HCT116 (cell line): ENCODE measurements around the gene TEDC2. TPM values are rescaled to one million over a fixed set of nuclear protein-coding genes. Genes with fewer than 3 reads are reported as not detected.

Experiments
- ATAC-seq: fragments of 200-7000 bp; cut with Tn5 transposase; 2 replicates; pipeline ENCODE4 v1.9.1; 2020; ENCODE audit warnings: mild to moderate bottlenecking, moderate library complexity
- BruUV-seq: library from RNA; stranded (reverse); fragments of 400-500 nt; replicated peaks from 2 replicates; lab custom pipeline; 2021; lab: Mats Ljungman, UMichigan
- CTCF ChIA-PET: fragments of 300-600 bp; sonication (Branson Sonifier 250); formaldehyde crosslinking; loops from one replicate; lab custom pipeline; 2021; ENCODE audit warnings: antibody characterized with exemption; lab: Charles Lee
- POLR2A ChIA-PET: fragments of 300-600, 350-600 bp; sonication (Branson Sonifier 250); formaldehyde crosslinking; loops from one replicate; lab custom pipeline; 2021; ENCODE audit warnings: antibody characterized with exemption; lab: Charles Lee
- RAD21 ChIA-PET, 2 experiments: fragments of 300-600 bp; sonication (Branson Sonifier 250); formaldehyde crosslinking; loops; one replicate each; lab custom pipeline; 2023; ENCODE audit warnings: low total read pairs in 2 of 2; ENCODE audit not compliant: uncharacterized antibody in 2 of 2, unreplicated experiment in 2 of 2, low non-redundant PET in 1 of 2; lab: Charles Lee
- DNase-seq: peaks from one replicate; pipeline ENCODE4 v3.0.0-alpha.2; 2010; ENCODE audit warnings: low read depth, low spot score
- H2AFZ ChIP-seq: fragments of 200-600 bp; shearing (Covaris generic), sonication (generic); 2 replicates; pipeline ENCODE4 v1.6.1; 2017; ENCODE audit warnings: low read depth, mixed run types, mixed read lengths, antibody characterized with exemption, low read length; ENCODE audit not compliant: poor library complexity, severe bottlenecking
- H3K27ac ChIP-seq: 2 replicates; pipeline ENCODE4 v1.5.1; 2012; ENCODE audit warnings: low read depth, low read length
- H3K27me3 ChIP-seq: fragments of 200-600 bp; sonication (generic); 2 replicates; pipeline ENCODE4 v1.6.1; 2016; ENCODE audit warnings: mixed run types, low read length, mixed read lengths; ENCODE audit not compliant: insufficient read depth
- H3K36me3 ChIP-seq, 2 experiments: fragments of 200-500 bp in 1 of 2; fragments of 200-600 bp in 1 of 2; sonication (Bioruptor generic) in 1 of 2; sonication (generic) in 1 of 2; 2 replicates each; pipeline versions ENCODE4 v1.5.1 to v1.6.1; 2014 to 2016; ENCODE audit warnings: low read length in 2 of 2, inconsistent platforms in 1 of 2, mixed read lengths in 1 of 2, mixed run types in 1 of 2; ENCODE audit not compliant: insufficient read depth in 2 of 2, control insufficient read depth in 1 of 2
- H3K4me1 ChIP-seq, 2 experiments: fragments of 200-600 bp in 1 of 2; sonication (generic) in 1 of 2; 2 replicates each; pipeline versions ENCODE4 v1.5.1 to v1.6.1; 2012 to 2017; ENCODE audit warnings: low read length in 2 of 2, inconsistent platforms in 1 of 2, mild to moderate bottlenecking in 1 of 2, mixed read lengths in 1 of 2, mixed run types in 1 of 2, moderate library complexity in 1 of 2; ENCODE audit not compliant: insufficient read depth in 2 of 2, control insufficient read depth in 1 of 2
- H3K4me2 ChIP-seq: fragments of 200-600 bp; sonication (generic); 2 replicates; pipeline ENCODE4 v1.6.1; 2017; ENCODE audit warnings: mixed run types, low read length, mixed read lengths
- H3K4me3 ChIP-seq, 2 experiments: fragments of 200-600 bp in 1 of 2; sonication (generic) in 1 of 2; replicated peaks in 1 of 2; 2 replicates each; pipeline ENCODE4 v1.5.1; 2011 to 2016; ENCODE audit warnings: low read length in 2 of 2, control low read depth in 1 of 2, low read depth in 1 of 2, mild to moderate bottlenecking in 1 of 2, mixed read lengths in 1 of 2, mixed run types in 1 of 2
- H3K79me2 ChIP-seq: fragments of 200-600 bp; sonication (generic); 2 replicates; pipeline ENCODE4 v1.6.1; 2017; ENCODE audit warnings: mild to moderate bottlenecking, mixed run types, low read length, moderate library complexity, mixed read lengths; ENCODE audit not compliant: insufficient read depth
- H3K9ac ChIP-seq: fragments of 200-600 bp; sonication (generic); 2 replicates; pipeline ENCODE4 v1.6.1; 2016; ENCODE audit warnings: low read length, mixed read lengths
- H3K9me2 ChIP-seq: fragments of 200-600 bp; sonication (generic), shearing (Covaris generic); 2 replicates; pipeline ENCODE4 v1.6.1; 2017; ENCODE audit warnings: mixed run types, mild to moderate bottlenecking, moderate library complexity; ENCODE audit not compliant: insufficient read depth
- H3K9me3 ChIP-seq, 2 experiments: fragments of 200-500 bp in 1 of 2; fragments of 200-600 bp in 1 of 2; sonication (Bioruptor generic) in 1 of 2; sonication (generic) in 1 of 2; 2 replicates each; pipeline ENCODE4 v1.6.1; 2014 to 2017; ENCODE audit warnings: low read length in 2 of 2, mixed read lengths in 2 of 2, inconsistent platforms in 1 of 2, low read depth in 1 of 2, mild to moderate bottlenecking in 1 of 2, mixed run types in 1 of 2, moderate library complexity in 1 of 2; ENCODE audit not compliant: control insufficient read depth in 1 of 2, insufficient read depth in 1 of 2
- H4K20me1 ChIP-seq: fragments of 200-600 bp; sonication (generic), shearing (Covaris generic); 2 replicates; pipeline ENCODE4 v1.6.1; 2017; ENCODE audit warnings: mixed run types, mild to moderate bottlenecking, moderate library complexity; ENCODE audit not compliant: insufficient read depth
- EGR1 ChIP-seq: IDR thresholded peaks from 2 replicates; pipeline ENCODE4 v1.6.1; 2012; ENCODE audit warnings: low read depth
- ELF1 ChIP-seq: IDR thresholded peaks from 2 replicates; pipeline ENCODE4 v1.6.1; 2012; ENCODE audit warnings: low read depth, borderline replicate concordance
- FOSL1 ChIP-seq: IDR thresholded peaks from 2 replicates; pipeline ENCODE4 v1.6.1; 2012; ENCODE audit warnings: low read depth
- POLR2A ChIP-seq: IDR thresholded peaks from 2 replicates; pipeline ENCODE4 v1.7.0; 2011; ENCODE audit warnings: borderline replicate concordance; ENCODE audit not compliant: insufficient read depth, insufficient read length; ENCODE audit errors: extremely low read depth
- POLR2AphosphoS5 ChIP-seq: IDR thresholded peaks from 2 replicates; pipeline ENCODE4 v1.6.1; 2011; ENCODE audit warnings: mild to moderate bottlenecking, low read depth, low read length, moderate library complexity
- RAD21 ChIP-seq: IDR thresholded peaks from 2 replicates; pipeline ENCODE4 v1.6.1; 2012; ENCODE audit warnings: low read depth, mild to moderate bottlenecking
- SIN3A ChIP-seq: IDR thresholded peaks from 2 replicates; pipeline ENCODE4 v1.6.1; 2012; ENCODE audit warnings: low read depth
- SP1 ChIP-seq: IDR thresholded peaks from 2 replicates; pipeline ENCODE4 v1.6.1; 2012; ENCODE audit warnings: low read depth
- TCF7L2 ChIP-seq: IDR thresholded peaks from 2 replicates; pipeline ENCODE4 v1.7.0; 2011; ENCODE audit warnings: borderline replicate concordance, inconsistent platforms; ENCODE audit not compliant: insufficient read depth, insufficient read length; ENCODE audit errors: extremely low read depth
- ZNF274 ChIP-seq: fragments of 200-500 bp; sonication (Bioruptor generic); IDR thresholded peaks from 2 replicates; pipeline ENCODE4 v1.6.1; 2014; ENCODE audit warnings: mild to moderate bottlenecking, low read depth, low read length, inconsistent platforms
- intact Hi-C: fragments of 100-400 bp; cut with micrococcal nuclease; formaldehyde crosslinking; loops from 2 replicates; pipeline ENCODE4 v1.10.0; 2022
- total RNA-seq: library from RNA; stranded (reverse); gene quantifications from one replicate; pipeline ENCODE4 v1.2.1, GENCODE V29; 2021; ENCODE audit not compliant: unreplicated experiment
- TF ChIP-seq, protein P1 (sequence below): IDR thresholded peaks from 2 replicates; pipeline ENCODE4 v1.6.1; 2012
- TF ChIP-seq, protein P2 (sequence below): IDR thresholded peaks from 2 replicates; pipeline ENCODE4 v1.6.1; 2012; ENCODE audit warnings: low read depth

Gene TEDC2
- total RNA-seq, 1 experiment from 2014 or later, result 26.5 TPM

DNA sequence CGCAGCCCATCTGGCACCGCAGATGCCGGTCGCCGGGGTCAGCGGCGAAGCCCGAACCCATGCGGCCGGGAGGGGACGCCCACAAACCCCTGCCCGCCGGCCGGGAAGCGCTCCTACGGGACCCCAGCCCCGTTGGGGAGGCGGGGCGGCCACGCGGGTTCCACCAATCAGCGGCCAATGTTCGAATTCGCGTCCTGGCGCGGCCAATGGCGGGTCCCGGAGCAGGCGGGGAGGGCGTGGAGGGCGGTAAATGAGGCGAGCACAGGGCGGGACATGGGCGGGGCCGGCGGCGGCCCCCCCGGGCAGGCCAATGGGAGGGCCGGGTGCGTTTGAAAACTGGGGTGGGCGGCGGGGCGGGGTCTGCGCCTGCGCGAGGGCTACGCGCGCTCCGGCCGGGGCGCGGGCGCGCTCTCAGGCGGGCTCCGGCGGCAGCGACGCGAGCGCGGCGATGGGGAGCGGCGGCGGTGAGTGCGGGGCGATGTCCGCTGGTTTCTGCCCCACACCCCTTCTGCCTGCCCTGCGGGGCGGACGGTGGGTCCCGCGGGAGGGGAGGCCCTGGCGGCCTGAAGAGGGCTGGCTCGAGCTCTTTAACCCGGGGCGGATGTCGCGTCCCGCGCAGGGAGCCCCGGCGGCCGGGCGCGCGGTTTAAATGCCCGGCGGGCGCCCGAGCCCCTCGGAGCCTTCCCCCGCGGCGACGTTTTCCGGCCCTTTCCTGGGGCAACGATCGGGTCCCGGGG is 30.7 kb upstream of the TEDC2 start, which contains the start of gene CCNF:
CCNF (plus strand) TSS at position 414 of the 737 bp plus-strand sequence; CDS start at position 449, 35 bp downstream.
- ChIA-PET POLR2A (interaction anchor here (0.8 kb wide), 1 partner anchor 86 kb away, joined by 3 read pairs; no protein-coding TSS in a partner anchor), CTCF (no interaction called here), RAD21 (no interaction called here)
- Histone ChIP-seq H3K4me2 (peak within 1 kb of the TSS; percentile 97), H4K20me1 (no peaks in the 10 kb centered on the region), H3K9ac (peak within 1 kb of the TSS; percentile 96), H3K79me2 (peaks cover 47% of the 10 kb centered on the region), H3K36me3 (peaks cover 17 to 36% of the 10 kb centered on the region in 2 experiments), H2AFZ (no peak within 1 kb of the TSS), H3K27ac (peak within 1 kb of the TSS; percentile 91), H3K27me3 (no peaks in the 10 kb centered on the region), H3K4me1 (peaks cover 12 to 36% of the 10 kb centered on the region in 2 experiments; a peak in 3 of 4 replicates), H3K4me3 (peak within 1 kb of the TSS; percentile 74 to 81), H3K9me2 (no peaks in the 10 kb centered on the region), H3K9me3 (no peaks in the 10 kb centered on the region)
- ATAC-seq (peak; percentile 90), DNase-seq (peak; percentile 84)
- no TSS peak for BruUV-seq
- no peak for TF ChIP-seq FOSL1
- TF ChIP-seq POLR2A, result peak; percentile 61
- TF ChIP-seq SIN3A, result peak; percentile 71
- peak; percentile 95 for TF ChIP-seq SP1
- TF ChIP-seq, protein P1, sequence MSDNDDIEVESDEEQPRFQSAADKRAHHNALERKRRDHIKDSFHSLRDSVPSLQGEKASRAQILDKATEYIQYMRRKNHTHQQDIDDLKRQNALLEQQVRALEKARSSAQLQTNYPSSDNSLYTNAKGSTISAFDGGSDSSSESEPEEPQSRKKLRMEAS, result peak; percentile 78; the same call in 1 of the 2 replicates
- peak; percentile 70 for TF ChIP-seq POLR2AphosphoS5
- intact Hi-C loops, result loop anchor here (5.0 to 10.0 kb wide), 3 partner anchors 33 to 164 kb away; partner anchors contain the start of genes RNPS1 and TEDC2

DNA sequence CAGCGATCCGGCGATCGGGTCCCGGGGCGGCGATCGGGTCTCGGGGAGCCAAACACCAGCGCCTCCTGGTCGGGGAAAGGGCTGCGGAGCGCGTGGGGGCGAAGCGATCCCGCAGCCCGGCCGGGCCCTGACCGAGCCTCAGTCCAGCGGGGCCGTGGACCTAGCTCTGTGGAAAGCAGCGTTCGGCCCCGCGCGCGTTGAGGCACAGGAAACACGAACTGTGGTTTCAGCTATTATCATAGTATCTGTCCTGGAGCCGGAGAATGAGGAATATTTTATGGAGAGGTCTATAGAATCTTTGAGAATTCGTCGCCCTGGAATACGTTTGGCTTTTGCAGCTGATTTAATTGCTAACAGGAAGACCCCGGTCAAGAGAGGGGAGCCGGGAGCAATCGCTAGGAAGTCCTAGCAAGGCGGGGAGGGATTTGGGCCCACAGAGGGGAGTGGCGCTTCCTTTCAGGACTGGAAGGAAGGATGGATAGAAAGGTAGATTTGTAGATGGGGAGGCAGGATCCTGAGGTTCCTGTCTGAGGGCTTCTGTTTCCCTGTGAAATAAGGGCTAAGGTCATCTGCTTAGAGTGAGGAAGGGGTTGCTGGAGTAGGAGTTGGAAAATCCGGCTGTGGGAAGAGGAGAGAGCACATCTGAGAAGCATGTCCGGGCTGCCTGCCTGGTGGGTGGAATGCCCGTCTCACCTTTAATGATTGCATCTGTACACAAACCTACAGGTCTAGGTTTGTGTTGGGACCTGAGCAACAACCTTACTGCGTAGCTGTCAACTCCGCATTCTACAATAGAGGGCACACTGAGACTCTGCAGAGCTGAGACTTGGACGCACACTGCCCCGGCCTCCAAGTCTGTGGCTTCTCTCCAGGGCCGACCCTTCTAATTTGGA is 29.9 kb upstream of the TEDC2 start:
- Histone ChIP-seq H3K9me3 (no peaks in the 10 kb centered on the region), H4K20me1 (no peaks in the 10 kb centered on the region), H3K79me2 (peaks cover 51% of the 10 kb centered on the region), H3K4me2 (peak overlapping the region; percentile 97), H3K9ac (peak overlapping the region; percentile 96), H3K9me2 (no peaks in the 10 kb centered on the region), H3K4me1 (peaks cover 12 to 36% of the 10 kb centered on the region in 2 experiments; a peak in 3 of 4 replicates), H2AFZ (no peak overlapping the region), H3K27me3 (no peaks in the 10 kb centered on the region), H3K4me3 (peak overlapping the region; percentile 74 to 81), H3K27ac (peak overlapping the region; percentile 89), H3K36me3 (peaks cover 17 to 39% of the 10 kb centered on the region in 2 experiments)
- RAD21 ChIA-PET, result no interaction called here
- intact Hi-C loops, result loop anchor here (2.0 to 10.0 kb wide), 4 partner anchors 32 to 165 kb away; partner anchors contain the start of genes RNPS1 and TEDC2
- DNase-seq, result no peak
- CTCF ChIA-PET, result interaction anchor here (1.4 kb wide), 1 partner anchor 134 kb away, joined by 3 read pairs; no protein-coding TSS in a partner anchor
- POLR2A ChIA-PET, result no interaction called here
- no peak for ATAC-seq
- TSS peak; percentile 55 for BruUV-seq
- TF ChIP-seq EGR1 (no peak), POLR2AphosphoS5 (no peak), ZNF274 (no peak), ELF1 (no peak), SIN3A (0 out of 2 replicates have a peak, but pooled peaks have one; percentile 35), RAD21 (peak; percentile 37; the same call in 1 of the 2 replicates), TCF7L2 (no peak)
- TF ChIP-seq, protein P2, sequence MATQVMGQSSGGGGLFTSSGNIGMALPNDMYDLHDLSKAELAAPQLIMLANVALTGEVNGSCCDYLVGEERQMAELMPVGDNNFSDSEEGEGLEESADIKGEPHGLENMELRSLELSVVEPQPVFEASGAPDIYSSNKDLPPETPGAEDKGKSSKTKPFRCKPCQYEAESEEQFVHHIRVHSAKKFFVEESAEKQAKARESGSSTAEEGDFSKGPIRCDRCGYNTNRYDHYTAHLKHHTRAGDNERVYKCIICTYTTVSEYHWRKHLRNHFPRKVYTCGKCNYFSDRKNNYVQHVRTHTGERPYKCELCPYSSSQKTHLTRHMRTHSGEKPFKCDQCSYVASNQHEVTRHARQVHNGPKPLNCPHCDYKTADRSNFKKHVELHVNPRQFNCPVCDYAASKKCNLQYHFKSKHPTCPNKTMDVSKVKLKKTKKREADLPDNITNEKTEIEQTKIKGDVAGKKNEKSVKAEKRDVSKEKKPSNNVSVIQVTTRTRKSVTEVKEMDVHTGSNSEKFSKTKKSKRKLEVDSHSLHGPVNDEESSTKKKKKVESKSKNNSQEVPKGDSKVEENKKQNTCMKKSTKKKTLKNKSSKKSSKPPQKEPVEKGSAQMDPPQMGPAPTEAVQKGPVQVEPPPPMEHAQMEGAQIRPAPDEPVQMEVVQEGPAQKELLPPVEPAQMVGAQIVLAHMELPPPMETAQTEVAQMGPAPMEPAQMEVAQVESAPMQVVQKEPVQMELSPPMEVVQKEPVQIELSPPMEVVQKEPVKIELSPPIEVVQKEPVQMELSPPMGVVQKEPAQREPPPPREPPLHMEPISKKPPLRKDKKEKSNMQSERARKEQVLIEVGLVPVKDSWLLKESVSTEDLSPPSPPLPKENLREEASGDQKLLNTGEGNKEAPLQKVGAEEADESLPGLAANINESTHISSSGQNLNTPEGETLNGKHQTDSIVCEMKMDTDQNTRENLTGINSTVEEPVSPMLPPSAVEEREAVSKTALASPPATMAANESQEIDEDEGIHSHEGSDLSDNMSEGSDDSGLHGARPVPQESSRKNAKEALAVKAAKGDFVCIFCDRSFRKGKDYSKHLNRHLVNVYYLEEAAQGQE, result no peak
